HUDEP-2 (cell line): ENCODE data around the gene RAI2.

Experiments
- DNase-seq, 76 experiments: peaks; one replicate each; lab custom pipeline; 2025; ENCODE audit not compliant: unreplicated experiment in 76 of 76; lab: John Stamatoyannopoulos, UW

RAI2 gene

DNA sequence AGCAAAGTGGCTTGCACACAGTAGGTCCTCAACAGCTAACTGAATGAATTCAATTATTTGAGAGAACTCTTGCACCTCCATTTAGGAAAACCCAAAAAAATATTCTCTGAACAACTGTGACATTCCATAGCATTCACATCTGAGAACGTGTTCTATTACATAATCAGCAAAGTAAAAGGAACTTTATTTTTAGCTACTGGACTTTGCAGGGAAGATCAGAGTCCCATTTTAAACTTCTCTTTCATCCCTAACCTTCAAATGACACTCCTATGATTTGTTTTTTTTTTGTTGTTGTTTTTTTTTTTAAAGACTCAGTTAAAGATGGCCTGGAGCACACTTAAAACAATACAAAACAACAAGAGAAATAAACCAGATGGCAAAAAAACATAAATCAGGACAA lies 30.9 kb downstream of the RAI2 start:
- no peak for DNase-seq

GRCh38 chrX:17829566-17829965 lies 31.5 kb downstream of the RAI2 start:
- DNase-seq, result no peak

- DNase-seq, result no peak
Measured at GRCh38 chrX:17828171-17828570, 32.9 kb downstream of the RAI2 start.

DNA sequence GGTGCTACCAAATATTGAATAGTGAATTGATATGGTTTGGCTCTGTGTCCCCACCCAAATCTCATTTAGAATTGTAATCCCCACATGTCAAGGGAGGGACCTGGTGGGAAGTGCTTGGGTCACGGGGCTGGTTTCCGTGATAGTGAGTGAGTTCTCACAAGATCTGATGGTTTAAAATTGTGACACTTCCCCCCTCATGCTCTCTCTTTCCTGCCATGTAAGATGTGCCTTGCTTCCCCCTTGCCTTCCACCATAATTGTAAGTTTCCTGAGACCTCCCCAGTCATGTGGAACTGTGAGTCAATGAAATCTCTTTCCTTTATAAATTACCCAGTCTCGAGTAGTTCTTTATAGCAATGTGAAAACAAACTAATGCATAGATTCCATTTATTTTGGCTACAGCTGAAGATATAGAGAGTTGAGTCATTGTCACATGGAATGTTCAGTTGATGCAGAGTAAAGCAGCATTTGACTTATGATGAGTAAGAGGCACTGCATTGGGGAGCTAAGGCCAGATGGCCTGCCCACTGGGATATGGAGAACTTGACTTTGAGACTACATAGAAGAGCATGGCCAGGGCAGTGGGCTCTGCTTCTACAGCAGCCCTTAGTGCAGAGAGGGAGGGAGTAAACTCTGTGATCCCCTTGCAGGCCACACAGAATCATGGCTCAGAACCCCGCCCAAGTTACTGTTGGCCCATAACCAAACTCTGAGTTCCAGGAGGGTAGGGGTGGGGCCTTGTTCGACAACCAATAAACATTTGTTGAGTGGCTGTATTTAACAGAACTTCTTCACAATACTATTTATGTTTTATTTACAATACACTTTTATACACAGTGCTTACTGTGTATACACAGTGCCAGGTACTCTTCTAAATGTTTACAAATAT lies 34.2 kb downstream of the RAI2 start:
- peak in 1 of 76 experiments; percentile 1 for DNase-seq

DNA sequence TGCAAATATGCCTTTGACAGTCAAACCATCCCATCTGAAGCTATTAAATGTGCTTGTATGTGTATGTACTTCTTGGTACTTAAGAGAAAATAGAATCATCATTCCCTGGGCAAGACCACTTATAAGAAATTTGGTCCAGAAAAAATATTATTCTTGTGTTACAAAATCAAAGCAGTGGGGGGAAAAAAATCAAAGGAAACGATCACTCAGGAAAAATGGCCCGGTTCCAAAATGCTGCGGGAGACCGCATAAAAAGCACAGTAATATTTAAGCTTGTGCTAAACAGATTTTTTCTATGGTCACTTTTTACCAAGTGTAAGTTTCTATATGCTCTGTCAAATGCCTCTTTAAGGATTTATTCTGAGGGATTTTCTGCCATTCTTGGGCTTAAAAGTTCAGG lies 36.1 kb downstream of the RAI2 start:
- DNase-seq, result no peak

DNA sequence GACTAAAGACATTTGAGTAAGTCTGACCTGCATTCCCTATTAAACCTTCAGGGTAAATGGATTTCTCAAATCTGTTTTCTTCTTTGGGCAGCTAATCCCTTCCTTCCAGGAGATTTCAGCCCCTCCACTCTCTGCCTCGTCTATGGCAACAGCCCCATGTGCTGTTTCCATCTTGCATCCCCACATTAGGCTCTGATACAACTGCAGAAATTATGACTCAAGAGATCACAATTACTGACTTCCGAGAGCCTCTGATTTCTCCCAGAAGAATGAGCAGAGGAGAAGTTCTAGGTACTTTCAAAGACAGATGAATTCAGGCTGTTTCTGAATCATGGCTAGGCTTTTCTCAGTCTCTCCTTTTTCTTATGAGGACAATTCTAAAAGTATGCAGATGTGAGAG lies 38.7 kb downstream of the RAI2 start:
- no peak for DNase-seq

DNA sequence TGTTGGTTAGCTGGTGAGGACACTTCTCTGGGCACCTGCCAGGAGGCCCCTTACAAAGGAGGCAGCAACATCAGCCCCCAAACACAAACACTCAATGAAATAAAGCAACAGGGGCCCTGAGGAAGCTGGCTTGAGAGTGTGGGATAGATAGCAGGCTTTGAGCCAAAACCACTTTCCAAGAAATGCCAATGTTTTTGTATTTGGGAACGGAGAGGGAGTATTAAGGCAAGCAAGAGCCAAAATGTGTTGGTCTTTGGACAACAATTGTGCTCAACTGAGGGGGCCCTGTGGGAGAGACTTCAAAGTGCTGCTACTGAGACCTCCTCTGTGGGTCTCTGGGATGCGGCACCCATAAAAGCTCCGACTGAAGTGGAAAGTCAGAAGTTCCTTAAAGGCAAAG lies 41.0 kb downstream of the RAI2 start:
- DNase-seq, result no peak

DNA sequence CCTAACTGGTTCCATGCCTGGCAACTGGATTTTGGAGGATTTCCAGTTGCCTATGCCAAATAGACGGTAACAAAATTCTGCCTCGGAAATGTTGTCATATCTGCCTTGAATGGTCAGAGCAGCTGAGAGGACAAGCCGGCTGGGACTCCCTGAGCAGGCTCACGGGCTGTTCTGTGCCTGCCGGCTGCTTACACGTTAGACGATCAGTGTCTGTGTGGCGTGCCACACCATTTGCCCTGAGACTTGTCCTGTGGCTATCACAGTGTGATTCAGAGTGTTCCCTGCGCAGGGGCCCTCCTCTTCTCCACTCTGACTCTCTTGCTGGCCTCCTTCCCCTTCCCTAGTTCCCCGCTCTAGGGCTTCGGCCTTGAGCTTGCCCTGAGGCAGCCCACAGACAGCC lies 42.4 kb downstream of the RAI2 start:
- no peak for DNase-seq

DNA sequence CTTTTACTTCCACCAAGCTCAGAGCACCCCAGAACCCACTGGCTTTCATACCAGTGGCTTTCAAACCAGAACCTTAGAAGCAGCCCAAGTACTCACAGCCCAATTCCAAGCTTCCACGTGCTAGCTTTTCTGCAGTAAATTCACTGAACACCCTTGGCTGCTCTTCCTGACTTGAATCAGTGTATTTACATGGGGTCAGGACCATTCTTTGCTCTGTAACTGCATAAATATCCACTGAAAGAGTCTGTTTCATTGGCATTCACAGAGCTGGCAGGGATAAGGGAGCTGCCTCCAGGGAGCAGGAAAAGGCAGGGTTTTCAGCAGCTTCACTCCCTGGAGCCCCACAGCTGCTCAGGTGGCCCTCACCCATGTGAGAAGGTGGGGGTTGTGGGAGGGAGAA lies 43.8 kb downstream of the RAI2 start:
- DNase-seq, result no peak

- no peak for DNase-seq
Measured at GRCh38 chrX:17814557-17814956, 46.5 kb downstream of the RAI2 start.

- no peak for DNase-seq
Measured at GRCh38 chrX:17814059-17814458, 47.0 kb downstream of the RAI2 start.

DNA sequence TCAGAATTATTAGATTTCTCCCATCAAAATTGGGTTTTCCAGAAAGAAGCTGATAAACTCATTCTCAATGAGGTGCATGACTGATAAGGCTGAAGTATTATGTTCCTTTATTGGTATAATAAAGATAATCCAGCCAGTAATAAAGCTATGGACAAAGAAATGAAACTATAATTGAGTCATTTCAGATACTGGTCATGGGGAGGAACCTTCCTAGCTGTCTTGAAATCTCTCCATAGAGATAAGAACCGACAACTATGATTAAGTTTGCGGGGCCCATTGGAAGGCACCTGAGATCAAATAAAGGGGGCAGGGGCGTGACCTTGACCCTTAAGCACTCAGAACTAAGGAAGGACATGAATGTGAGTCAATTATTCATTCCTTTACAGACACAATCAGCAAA lies 47.8 kb downstream of the RAI2 start:
- no peak for DNase-seq

GRCh38 chrX:17812763-17813162 lies 48.3 kb downstream of the RAI2 start:
- DNase-seq, result peak in 1 of 76 experiments; percentile 3

- DNase-seq, result no peak
Measured at GRCh38 chrX:17809984-17810383, 51.1 kb downstream of the RAI2 start.

DNA sequence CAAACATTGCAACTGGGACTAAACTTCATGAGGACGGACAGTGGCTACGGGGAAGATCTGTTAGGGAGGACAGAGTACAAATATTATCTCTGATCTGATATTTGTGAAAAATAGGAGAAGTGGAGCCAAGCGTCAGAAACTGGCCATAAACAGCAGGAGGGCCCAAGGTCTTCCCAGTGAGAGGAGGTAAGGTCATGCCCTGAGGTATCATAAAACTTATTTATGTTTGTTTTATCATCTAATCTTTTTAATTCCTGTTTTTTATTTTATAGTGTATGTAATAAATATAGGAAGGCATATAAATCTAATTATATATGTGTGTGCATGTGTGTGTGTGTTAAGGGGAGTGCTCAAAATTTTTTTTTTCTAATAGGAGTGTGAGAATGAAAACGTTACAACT lies 51.8 kb downstream of the RAI2 start:
- no peak for DNase-seq

- DNase-seq, result no peak
Measured at GRCh38 chrX:17805120-17805519, 56.0 kb downstream of the RAI2 start.

GRCh38 chrX:17803449-17803848 lies 57.6 kb downstream of the RAI2 start:
- DNase-seq, result no peak

DNA sequence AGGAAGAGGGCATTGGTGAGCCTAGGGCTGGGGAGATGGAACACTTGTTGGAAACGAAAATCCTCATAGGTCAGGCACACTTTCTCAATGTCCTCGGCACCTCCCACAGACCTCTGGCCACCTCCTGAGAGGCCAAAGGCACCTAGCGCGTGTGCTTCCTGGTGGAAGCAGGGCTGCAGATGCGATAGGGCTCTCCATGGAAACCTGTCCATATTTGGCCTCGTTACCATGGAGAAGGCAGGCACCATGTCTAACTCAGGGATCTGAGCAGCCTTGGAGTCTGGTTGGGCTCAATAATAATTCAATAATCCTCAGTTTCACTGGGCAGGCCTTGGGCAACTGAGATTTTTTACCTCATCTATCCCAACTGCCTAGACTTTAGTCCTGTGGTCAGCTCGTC lies 58.3 kb downstream of the RAI2 start:
- DNase-seq, result no peak

DNA sequence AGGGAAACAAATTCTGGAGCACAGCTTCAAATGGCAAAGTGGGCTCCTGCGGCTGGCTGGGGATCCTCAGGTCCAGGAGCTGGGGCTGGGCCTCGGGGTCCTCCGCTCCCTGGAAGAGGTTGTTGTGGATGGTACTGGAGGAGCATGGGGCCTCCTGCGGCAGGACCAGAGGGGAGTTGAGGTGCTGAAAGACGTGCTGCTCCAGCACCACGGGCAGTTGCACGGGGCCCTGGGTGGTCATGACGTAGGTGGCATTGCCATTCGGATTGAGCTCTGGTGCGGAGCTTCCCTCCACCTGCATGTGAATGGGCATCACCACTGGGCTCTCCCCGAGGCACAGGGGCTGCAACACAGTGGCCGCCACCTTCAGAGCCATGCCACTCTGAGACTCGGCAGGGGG lies 59.7 kb downstream of the RAI2 start:
- no peak for DNase-seq

GRCh38 chrX:17798921-17799320 lies 62.2 kb downstream of the RAI2 start:
- DNase-seq, result no peak

- DNase-seq, result peak in 51 of 76 experiments; percentile 0 to 100 (median 34)
Measured at GRCh38 chrX:17792826-17793225, 68.3 kb downstream of the RAI2 start.

- DNase-seq, result no peak
Measured at GRCh38 chrX:17788956-17789562, 72.0 kb downstream of the RAI2 start.
